Muscle of leg (tissue), 11 donors: ENCODE measurements around the gene LRRC15. TPM values are rescaled to one million over a fixed set of nuclear protein-coding genes. Genes with fewer than 3 reads are reported as not detected.

Experiments used
- DNase-seq: peaks from one replicate; pipeline ENCODE4 v3.0.0; 2013
- H3K27ac ChIP-seq: one replicate; pipeline ENCODE4 v1.5.1; 2013; ENCODE audit warnings: mild to moderate bottlenecking, low read length, control low read depth
- H3K27me3 ChIP-seq: one replicate; pipeline ENCODE4 v1.6.1; 2013; ENCODE audit warnings: low read length; ENCODE audit not compliant: control insufficient read depth, insufficient read depth
- H3K36me3 ChIP-seq: one replicate; pipeline ENCODE4 v1.6.1; 2013; ENCODE audit warnings: low read length; ENCODE audit not compliant: control insufficient read depth, insufficient read depth
- H3K4me1 ChIP-seq: one replicate; pipeline ENCODE4 v1.6.1; 2013; ENCODE audit warnings: low read length; ENCODE audit not compliant: control insufficient read depth, insufficient read depth
- H3K4me3 ChIP-seq: one replicate; pipeline ENCODE4 v1.5.1; 2013; ENCODE audit warnings: low read length, control low read depth
- H3K9me3 ChIP-seq: replicated peaks from 2 replicates; pipeline ENCODE4 v1.6.1; 2013; ENCODE audit warnings: low read depth, low read length; ENCODE audit not compliant: control insufficient read depth
- WGBS: methylation state at CpG from one replicate; pipeline ENCODE4 v1.1.5; 2013; ENCODE audit warnings: missing lambda C conversion rate; ENCODE audit not compliant: insufficient coverage; 5-methylcytosine and 5-hydroxymethylcytosine counted together
- polyA plus RNA-seq, 8 donors: library from polyadenylated mRNA; unstranded; fragments of 120-200 nt; gene quantifications; one replicate each; pipeline versions ENCODE4 v1.2.1 to v1.2.3, GENCODE V29; 2013; ENCODE audit warnings: inconsistent platforms in 1 of 8, low replicate concordance in 1 of 8; ENCODE audit not compliant: insufficient read length in 8 of 8, insufficient read depth in 1 of 8
- total RNA-seq: library from RNA; stranded (reverse); fragments of 120-200 nt; gene quantifications from one replicate; pipeline ENCODE4 v1.2.4, GENCODE V29; 2013

Gene LRRC15
- total and polyA plus RNA-seq, 9 donors: 0.23 to 1.7 (median 0.61) TPM

GRCh38 chr3:194397757-194398312 is 28.3 kb upstream of the LRRC15 start:
- peak; percentile 49 for DNase-seq
- Histone ChIP-seq H3K4me1 (peaks cover 22% of the 10 kb centered on the region), H3K27ac (no peak overlapping the region), H3K9me3 (no peaks in the 10 kb centered on the region), H3K27me3 (peaks cover 39% of the 10 kb centered on the region), H3K36me3 (no peaks in the 10 kb centered on the region), H3K4me3 (peak overlapping the region; percentile 26)
- WGBS: 5% methylated on average over 37 of the region's 38 CpGs

GRCh38 chr3:194396859-194397756 is 27.6 kb upstream of the LRRC15 start:
- Histone ChIP-seq H3K27me3 (peaks cover 42% of the 10 kb centered on the region), H3K36me3 (no peaks in the 10 kb centered on the region), H3K9me3 (no peaks in the 10 kb centered on the region), H3K4me3 (no peak overlapping the region), H3K4me1 (peaks cover 22% of the 10 kb centered on the region), H3K27ac (no peak overlapping the region)
- WGBS: 9% methylated on average over 72 of the region's 73 CpGs
- peak; percentile 38 for DNase-seq

GRCh38 chr3:194396539-194396858 is 27.0 kb upstream of the LRRC15 start:
- no peaks in the 10 kb centered on the region for H3K36me3 ChIP-seq
- peaks cover 22% of the 10 kb centered on the region for H3K4me1 ChIP-seq
- no peak overlapping the region for H3K27ac ChIP-seq
- H3K4me3 ChIP-seq: peak overlapping the region; percentile 10
- DNase-seq: no peak
- peaks cover 42% of the 10 kb centered on the region for H3K27me3 ChIP-seq
- WGBS: 4% methylated on average over 11 of the region's 13 CpGs
- no peaks in the 10 kb centered on the region for H3K9me3 ChIP-seq

GRCh38 chr3:194395778-194396538 is 26.4 kb upstream of the LRRC15 start:
- Histone ChIP-seq H3K4me3 (peak overlapping the region; percentile 10), H3K36me3 (no peaks in the 10 kb centered on the region), H3K27ac (no peak overlapping the region), H3K4me1 (peaks cover 22% of the 10 kb centered on the region), H3K27me3 (peaks cover 42% of the 10 kb centered on the region), H3K9me3 (peaks cover under 1% of the 10 kb centered on the region)
- 38% methylated on average over 18 of the region's 26 CpGs for WGBS
- DNase-seq: peak; percentile 91

GRCh38 chr3:194395212-194395611 is 25.7 kb upstream of the LRRC15 start:
- Histone ChIP-seq H3K27me3 (peaks cover 42% of the 10 kb centered on the region), H3K4me1 (peaks cover 22% of the 10 kb centered on the region), H3K4me3 (no peak overlapping the region), H3K9me3 (peaks cover 3% of the 10 kb centered on the region), H3K27ac (no peak overlapping the region), H3K36me3 (no peaks in the 10 kb centered on the region)
- 88% methylated on average over 2 of the region's 5 CpGs for WGBS
- DNase-seq: peak; percentile 25

- Histone ChIP-seq H3K36me3 (no peaks in the 10 kb centered on the region), H3K9me3 (peaks cover 3% of the 10 kb centered on the region), H3K4me3 (no peak overlapping the region), H3K27me3 (peaks cover 30% of the 10 kb centered on the region), H3K27ac (no peak overlapping the region), H3K4me1 (peaks cover 16% of the 10 kb centered on the region)
- 84% methylated on average over 6 of the region's 7 CpGs for WGBS
- no peak for DNase-seq
Observed at GRCh38 chr3:194392576-194392975, 23.0 kb upstream of the LRRC15 start.

- H3K9me3 ChIP-seq: peaks cover 3% of the 10 kb centered on the region
- no peak overlapping the region for H3K4me3 ChIP-seq
- no peak for DNase-seq
- no peak overlapping the region for H3K27ac ChIP-seq
- H3K36me3 ChIP-seq: no peaks in the 10 kb centered on the region
- H3K27me3 ChIP-seq: peaks cover 12% of the 10 kb centered on the region
- H3K4me1 ChIP-seq: peaks cover under 1% of the 10 kb centered on the region
Observed at GRCh38 chr3:194390835-194391234, 21.3 kb upstream of the LRRC15 start.

GRCh38 chr3:194389269-194389668 is 19.7 kb upstream of the LRRC15 start:
- no peak overlapping the region for H3K4me3 ChIP-seq
- H3K36me3 ChIP-seq: no peaks in the 10 kb centered on the region
- H3K4me1 ChIP-seq: no peaks in the 10 kb centered on the region
- H3K9me3 ChIP-seq: peaks cover 3% of the 10 kb centered on the region
- WGBS: 97% methylated on average over 6 of the region's 8 CpGs
- no peak for DNase-seq
- no peak overlapping the region for H3K27ac ChIP-seq
- peaks cover 6% of the 10 kb centered on the region for H3K27me3 ChIP-seq

- Histone ChIP-seq H3K4me1 (no peaks in the 10 kb centered on the region), H3K27ac (no peak overlapping the region), H3K27me3 (peaks cover 11% of the 10 kb centered on the region), H3K36me3 (no peaks in the 10 kb centered on the region), H3K9me3 (peaks cover 3% of the 10 kb centered on the region), H3K4me3 (no peak overlapping the region)
- 94% methylated on average over 2 of the region's 8 CpGs for WGBS
- DNase-seq: no peak
Observed at GRCh38 chr3:194387926-194388418, 18.4 kb upstream of the LRRC15 start.

GRCh38 chr3:194387276-194387675 is 17.7 kb upstream of the LRRC15 start:
- Histone ChIP-seq H3K4me1 (no peaks in the 10 kb centered on the region), H3K27ac (no peak overlapping the region), H3K4me3 (no peak overlapping the region), H3K9me3 (peaks cover 3% of the 10 kb centered on the region), H3K27me3 (peaks cover 9% of the 10 kb centered on the region), H3K36me3 (no peaks in the 10 kb centered on the region)
- no peak for DNase-seq
- 80% methylated on average over 1 of the region's 6 CpGs for WGBS
